Measurements from ENCODE around the gene TNNC2. TPM values are rescaled to one million over a fixed set of nuclear protein-coding genes. Genes with fewer than 3 reads are reported as not detected.

Gene TNNC2
- total RNA-seq, 1 donor from 2014 or later: 0.54 TPM

GRCh38 chr20:45867136-45867818, 40.2 kb upstream of the TNNC2 start:
- H3K4me1 Mint-ChIP-seq: no peaks in the 10 kb centered on the region
- H3K4me3 Mint-ChIP-seq: no peak overlapping the region
- no peak for TF ChIP-seq CTCF (IDR thresholded peaks at IDR 0.05; ENCODE audit: unreplicated experiment)
- H3K27me3 Mint-ChIP-seq (ENCODE audit: low read depth): no peaks in the 10 kb centered on the region
- DNase-seq (ENCODE audit: low spot score in 2 of 2, unreplicated experiment in 2 of 2): no peak
- no peaks in the 10 kb centered on the region for H3K9me3 Mint-ChIP-seq
- no peak overlapping the region for H3K27ac Mint-ChIP-seq
- peaks cover under 1% of the 10 kb centered on the region for H3K36me3 Mint-ChIP-seq

DNA sequence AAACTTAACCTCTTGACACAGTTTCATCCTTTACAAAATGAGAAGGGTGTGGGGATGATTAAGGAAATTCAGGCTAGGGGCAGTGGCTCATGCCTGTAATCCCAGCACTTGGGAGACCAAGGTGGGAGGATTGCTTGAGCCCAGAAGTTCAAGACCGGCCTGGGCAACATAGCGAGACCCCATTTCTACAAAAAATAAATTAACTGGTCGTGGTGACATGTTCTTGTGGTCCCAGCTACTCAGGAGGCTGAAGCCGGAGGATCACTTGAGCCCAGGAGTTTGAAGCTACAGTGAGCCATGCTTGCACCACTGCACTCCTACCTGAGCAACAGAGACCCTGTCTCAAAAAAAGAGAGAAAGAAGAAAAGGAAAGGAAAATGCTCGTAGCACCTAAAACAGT, 39.3 kb upstream of the TNNC2 start:
- Mint-ChIP-seq H3K9me3 (no peaks in the 10 kb centered on the region), H3K4me1 (no peaks in the 10 kb centered on the region), H3K27ac (no peak overlapping the region), H3K36me3 (no peaks in the 10 kb centered on the region), H3K27me3 (ENCODE audit: low read depth) (no peaks in the 10 kb centered on the region), H3K4me3 (no peak overlapping the region)
- no peak for DNase-seq (ENCODE audit: low spot score in 2 of 2, unreplicated experiment in 2 of 2)
- TF ChIP-seq CTCF (IDR thresholded peaks at IDR 0.05; ENCODE audit: unreplicated experiment): no peak

DNA sequence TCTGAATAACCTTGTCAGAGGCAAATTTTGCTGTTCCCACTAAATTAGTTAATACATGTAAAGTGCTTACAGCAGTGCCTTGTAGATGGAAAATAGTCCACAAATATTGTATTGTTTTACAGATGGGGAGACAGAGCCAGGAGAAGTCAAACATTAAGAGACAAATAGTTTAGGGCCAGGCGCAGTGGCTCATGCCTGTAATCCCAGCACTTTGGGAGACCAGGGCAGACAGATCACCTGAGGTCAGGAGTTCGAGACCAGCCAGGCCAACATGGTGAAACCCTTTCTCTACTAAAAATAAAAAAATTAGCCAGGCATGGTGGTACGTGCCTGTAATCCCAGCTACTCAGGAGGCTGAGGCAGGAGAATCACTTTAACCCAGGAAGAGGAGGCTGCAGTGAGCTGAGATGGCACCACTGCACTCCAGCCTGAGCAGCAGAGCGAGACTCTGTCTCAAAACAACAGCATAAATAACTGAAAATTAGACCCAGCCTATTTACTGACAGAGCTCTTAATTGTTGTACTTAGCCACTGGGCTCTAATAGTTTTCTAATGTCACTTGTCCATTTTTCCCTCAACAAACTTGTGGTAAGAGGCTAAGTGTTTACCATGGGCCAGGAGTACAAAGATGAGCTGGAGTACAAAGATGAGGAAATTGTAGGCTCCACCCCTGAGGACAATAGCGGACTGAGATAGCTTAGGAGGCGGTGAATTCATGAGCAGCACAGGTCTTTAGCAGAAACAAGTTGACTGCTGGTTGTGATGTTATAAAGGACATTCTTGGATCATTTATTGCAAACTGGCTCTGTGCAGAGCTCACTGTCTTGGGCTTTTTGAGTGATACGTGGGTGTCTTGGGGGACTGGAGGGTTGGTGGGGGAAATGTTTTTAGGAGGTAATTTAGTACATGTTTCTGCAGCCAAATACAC, 36.7 kb upstream of the TNNC2 start:
- Mint-ChIP-seq H3K36me3 (no peaks in the 10 kb centered on the region), H3K27me3 (ENCODE audit: low read depth) (no peaks in the 10 kb centered on the region), H3K9me3 (no peaks in the 10 kb centered on the region), H3K4me3 (no peak overlapping the region), H3K27ac (no peak overlapping the region), H3K4me1 (peaks cover 10% of the 10 kb centered on the region)
- no peak for DNase-seq (ENCODE audit: low spot score in 2 of 2, unreplicated experiment in 2 of 2)
- no peak for TF ChIP-seq CTCF (IDR thresholded peaks at IDR 0.05; ENCODE audit: unreplicated experiment)

DNA sequence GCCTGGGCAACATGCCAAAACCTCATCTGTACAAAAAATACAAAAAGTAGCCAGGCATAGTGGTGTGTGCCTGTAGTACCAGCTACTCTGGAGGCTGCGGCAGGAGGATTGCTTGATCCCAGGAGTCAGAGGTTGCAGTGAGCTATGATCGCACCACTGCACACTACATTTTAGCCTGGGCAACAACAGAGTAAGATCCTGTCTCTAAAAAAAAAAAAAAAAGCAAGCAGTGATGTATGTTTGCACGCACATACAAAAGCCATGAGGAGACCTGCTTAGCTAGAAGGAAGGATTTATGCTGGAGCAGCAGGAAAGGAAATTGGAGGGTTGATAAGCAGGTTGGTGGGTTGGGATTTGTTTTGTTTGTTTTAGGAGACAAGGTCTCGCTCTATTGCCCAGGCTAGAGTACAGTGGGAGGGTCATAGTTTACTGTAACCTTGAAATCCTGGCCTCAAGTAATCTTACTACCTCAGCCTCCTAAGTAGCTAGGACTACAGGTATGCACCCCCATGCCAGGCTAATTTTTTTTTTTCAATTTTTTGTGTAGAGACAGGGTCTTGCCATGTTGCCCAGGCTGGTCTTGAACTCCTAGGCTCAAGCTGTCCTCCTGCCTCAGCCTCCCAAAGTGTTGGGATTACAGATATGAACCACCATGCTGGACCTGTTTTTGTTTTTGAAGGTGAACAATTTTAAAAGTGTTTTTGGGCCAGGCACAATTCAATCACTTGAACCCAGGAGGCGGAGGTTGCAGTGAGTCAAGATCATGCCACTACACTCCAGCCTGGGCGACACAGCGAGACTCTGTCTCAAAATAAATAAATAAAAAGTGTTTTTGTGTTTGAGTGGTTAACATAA, 34.3 kb upstream of the TNNC2 start:
- H3K4me3 Mint-ChIP-seq: no peak overlapping the region
- no peak for DNase-seq (ENCODE audit: low spot score in 2 of 2, unreplicated experiment in 2 of 2)
- peaks cover 28% of the 10 kb centered on the region for H3K4me1 Mint-ChIP-seq
- no peak for TF ChIP-seq CTCF (IDR thresholded peaks at IDR 0.05; ENCODE audit: unreplicated experiment)
- no peaks in the 10 kb centered on the region for H3K9me3 Mint-ChIP-seq
- no peaks in the 10 kb centered on the region for H3K36me3 Mint-ChIP-seq
- H3K27me3 Mint-ChIP-seq (ENCODE audit: low read depth): no peaks in the 10 kb centered on the region
- H3K27ac Mint-ChIP-seq: peak overlapping the region; percentile 43

DNA sequence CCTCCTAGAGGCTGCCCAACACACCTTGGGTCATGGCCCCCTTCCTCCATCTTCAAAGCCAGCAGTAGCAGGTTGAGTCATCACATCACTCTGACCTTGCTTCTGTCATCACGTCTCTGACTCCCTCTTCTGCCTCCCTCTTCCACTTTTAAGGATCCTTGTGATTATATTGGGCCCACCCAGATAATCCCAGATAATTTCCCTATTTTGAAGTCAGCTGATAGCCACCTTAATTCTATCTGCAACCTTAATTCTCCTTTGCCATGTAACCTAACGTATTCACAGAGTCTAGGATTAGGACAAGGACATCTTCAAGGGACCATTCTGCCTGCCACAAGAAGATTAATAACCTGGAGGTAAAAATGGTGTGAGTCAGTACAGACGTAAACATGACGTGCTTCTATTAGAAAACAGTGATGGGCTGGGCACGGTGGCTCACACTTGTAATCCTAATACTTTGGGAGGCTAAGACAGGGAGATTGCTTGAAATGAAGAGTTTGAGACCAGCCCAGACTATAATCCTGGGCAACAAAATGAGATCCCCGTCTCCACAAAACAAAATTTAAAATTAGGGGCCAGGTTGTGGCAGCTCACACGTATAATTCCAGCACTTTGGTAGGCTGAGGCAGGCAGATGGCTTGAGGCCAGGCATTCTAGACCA, 33.6 kb upstream of the TNNC2 start:
- DNase-seq (ENCODE audit: low spot score in 2 of 2, unreplicated experiment in 2 of 2): no peak
- Mint-ChIP-seq H3K9me3 (no peaks in the 10 kb centered on the region), H3K4me1 (peaks cover 34% of the 10 kb centered on the region), H3K27ac (no peak overlapping the region), H3K27me3 (ENCODE audit: low read depth) (no peaks in the 10 kb centered on the region), H3K4me3 (no peak overlapping the region), H3K36me3 (no peaks in the 10 kb centered on the region)
- no peak for TF ChIP-seq CTCF (IDR thresholded peaks at IDR 0.05; ENCODE audit: unreplicated experiment)

Data from mesothelial cell of epicardium (in vitro differentiated cells).